ENCODE results near the gene TGM6. TPM values are rescaled to one million over a fixed set of nuclear protein-coding genes. Genes with fewer than 3 reads are reported as not detected.

TGM6 gene
- total RNA-seq, 1 experiment from 2014 or later: not detected

DNA sequence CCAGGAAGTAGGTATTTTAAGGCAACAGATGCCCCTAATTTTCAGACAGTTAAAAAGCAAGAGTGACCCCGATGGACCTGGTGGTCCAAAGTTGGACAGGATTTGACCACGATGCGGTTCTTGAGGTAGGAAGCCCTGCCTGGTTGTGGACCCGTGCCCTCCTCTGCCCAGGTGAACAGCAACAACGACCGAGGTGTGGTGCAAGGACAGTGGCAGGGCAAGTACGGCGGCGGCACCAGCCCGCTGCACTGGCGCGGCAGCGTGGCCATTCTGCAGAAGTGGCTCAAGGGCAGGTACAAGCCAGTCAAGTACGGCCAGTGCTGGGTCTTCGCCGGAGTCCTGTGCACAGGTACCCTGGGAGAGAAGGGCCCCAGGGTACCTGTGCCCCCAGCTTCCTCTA, 18.7 kb downstream of the TGM6 start:
- no peaks in the 10 kb centered on the region for H4K20me1 ChIP-seq (ENCODE audit: low read length)
- no peak overlapping the region for H3K4me3 ChIP-seq (ENCODE audit: low read length)
- no peaks in the 10 kb centered on the region for H3K36me3 ChIP-seq (ENCODE audit: low read depth, low read length)
- H3K4me1 ChIP-seq (ENCODE audit: insufficient read depth, low read length): no peaks in the 10 kb centered on the region
- intact Hi-C loops (cut with micrococcal nuclease): no loop called here
- H3K9ac ChIP-seq (ENCODE audit: low read length): no peak overlapping the region
- H3K4me2 ChIP-seq (ENCODE audit: low read length): no peak overlapping the region
- no peak for DNase-seq
- H3K9me3 ChIP-seq (ENCODE audit: low read length): no peaks in the 10 kb centered on the region
- no peak overlapping the region for H2AFZ ChIP-seq (ENCODE audit: low read length)
- no peak for ATAC-seq
- H3K9me2 ChIP-seq (replicated peaks; ENCODE audit: low read length): no peaks in the 10 kb centered on the region
- ChIA-PET POLR2A (ENCODE audit: unreplicated experiment) (no interaction called here), CTCF (no interaction called here)
- no peak overlapping the region for H3K27ac ChIP-seq (ENCODE audit: low read length)
- peaks cover 28% of the 10 kb centered on the region for H3K27me3 ChIP-seq (ENCODE audit: low read length)
- H3K79me2 ChIP-seq (ENCODE audit: low read length): no peaks in the 10 kb centered on the region
- TF ChIP-seq EZH2phosphoT487 (IDR thresholded peaks at IDR 0.05; ENCODE audit: borderline replicate concordance, low read length): no peak
- TF ChIP-seq EZH2 (IDR thresholded peaks at IDR 0.05; ENCODE audit: low read length, unreplicated experiment): no peak
- no peaks in the 10 kb centered on the region for H3F3A ChIP-seq (ENCODE audit: low read length, unreplicated experiment)
- BruUV-seq (replicated peaks): no TSS peak

DNA sequence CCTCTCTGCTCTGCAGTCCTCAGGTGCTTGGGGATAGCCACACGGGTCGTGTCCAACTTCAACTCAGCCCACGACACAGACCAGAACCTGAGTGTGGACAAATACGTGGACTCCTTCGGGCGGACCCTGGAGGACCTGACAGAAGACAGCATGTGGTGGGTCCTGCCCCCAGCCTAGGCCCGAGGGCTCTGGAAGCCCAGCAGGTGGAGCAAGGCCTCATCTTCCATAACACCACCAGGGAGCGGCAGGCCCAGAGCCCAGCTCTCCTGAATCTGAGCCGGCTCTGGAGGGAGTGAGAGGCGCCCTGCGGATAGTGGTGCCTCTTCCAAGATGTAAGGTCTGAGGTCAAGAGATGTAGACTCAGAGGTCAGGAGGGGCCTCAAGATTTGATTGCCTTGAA, 19.6 kb downstream of the TGM6 start:
- no peak overlapping the region for H3K9ac ChIP-seq (ENCODE audit: low read length)
- CTCF ChIA-PET: no interaction called here
- no peak overlapping the region for H2AFZ ChIP-seq (ENCODE audit: low read length)
- no peak for DNase-seq
- H3K9me3 ChIP-seq (ENCODE audit: low read length): no peaks in the 10 kb centered on the region; the same call in 1 of the 2 replicates
- peaks cover 19% of the 10 kb centered on the region for H3K27me3 ChIP-seq (ENCODE audit: low read length)
- TF ChIP-seq EZH2 (IDR thresholded peaks at IDR 0.05; ENCODE audit: low read length, unreplicated experiment): no peak
- TF ChIP-seq, protein P1, sequence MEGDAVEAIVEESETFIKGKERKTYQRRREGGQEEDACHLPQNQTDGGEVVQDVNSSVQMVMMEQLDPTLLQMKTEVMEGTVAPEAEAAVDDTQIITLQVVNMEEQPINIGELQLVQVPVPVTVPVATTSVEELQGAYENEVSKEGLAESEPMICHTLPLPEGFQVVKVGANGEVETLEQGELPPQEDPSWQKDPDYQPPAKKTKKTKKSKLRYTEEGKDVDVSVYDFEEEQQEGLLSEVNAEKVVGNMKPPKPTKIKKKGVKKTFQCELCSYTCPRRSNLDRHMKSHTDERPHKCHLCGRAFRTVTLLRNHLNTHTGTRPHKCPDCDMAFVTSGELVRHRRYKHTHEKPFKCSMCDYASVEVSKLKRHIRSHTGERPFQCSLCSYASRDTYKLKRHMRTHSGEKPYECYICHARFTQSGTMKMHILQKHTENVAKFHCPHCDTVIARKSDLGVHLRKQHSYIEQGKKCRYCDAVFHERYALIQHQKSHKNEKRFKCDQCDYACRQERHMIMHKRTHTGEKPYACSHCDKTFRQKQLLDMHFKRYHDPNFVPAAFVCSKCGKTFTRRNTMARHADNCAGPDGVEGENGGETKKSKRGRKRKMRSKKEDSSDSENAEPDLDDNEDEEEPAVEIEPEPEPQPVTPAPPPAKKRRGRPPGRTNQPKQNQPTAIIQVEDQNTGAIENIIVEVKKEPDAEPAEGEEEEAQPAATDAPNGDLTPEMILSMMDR (conservative IDR thresholded peaks at IDR 0.05; ENCODE audit: low read depth, low read length): no peak
- no peak for TF ChIP-seq EZH2phosphoT487 (IDR thresholded peaks at IDR 0.05; ENCODE audit: borderline replicate concordance, low read length)
- H3K4me2 ChIP-seq (ENCODE audit: low read length): no peak overlapping the region
- H4K20me1 ChIP-seq (ENCODE audit: low read length): no peaks in the 10 kb centered on the region
- POLR2A ChIA-PET (ENCODE audit: unreplicated experiment): no interaction called here
- no peak overlapping the region for H3K4me3 ChIP-seq (ENCODE audit: low read length)
- no peaks in the 10 kb centered on the region for H3F3A ChIP-seq (ENCODE audit: low read length, unreplicated experiment)
- no peaks in the 10 kb centered on the region for H3K79me2 ChIP-seq (ENCODE audit: low read length)
- no peaks in the 10 kb centered on the region for H3K36me3 ChIP-seq (ENCODE audit: low read depth, low read length)
- BruUV-seq (replicated peaks): no TSS peak
- no peak overlapping the region for H3K27ac ChIP-seq (ENCODE audit: low read length)
- no peaks in the 10 kb centered on the region for H3K9me2 ChIP-seq (replicated peaks; ENCODE audit: low read length)
- no peak for ATAC-seq
- intact Hi-C loops (cut with micrococcal nuclease): loop anchor here (5.0 kb wide), 1 partner anchor 193 kb away; no protein-coding TSS in a partner anchor
- no peaks in the 10 kb centered on the region for H3K4me1 ChIP-seq (ENCODE audit: insufficient read depth, low read length)

DNA sequence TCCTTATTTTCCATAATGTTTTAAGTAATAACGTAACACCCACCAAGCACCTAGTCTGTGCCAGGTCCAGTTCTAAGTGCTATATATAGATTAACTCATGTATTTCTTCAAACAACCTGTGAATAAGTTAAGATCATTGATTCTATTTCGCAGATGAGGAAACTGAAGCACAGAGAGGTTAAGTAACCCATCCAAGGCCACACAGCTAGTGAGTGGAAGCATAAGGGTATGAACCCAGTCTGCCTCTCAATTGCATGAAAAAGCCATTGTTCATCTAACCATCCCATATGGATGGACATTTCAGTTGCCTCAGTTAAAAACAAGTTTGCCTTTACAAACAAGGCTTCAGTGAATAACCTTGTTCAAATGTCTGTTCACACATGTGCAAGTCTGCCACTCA, 20.8 kb downstream of the TGM6 start:
- Histone ChIP-seq H4K20me1 (ENCODE audit: low read length) (no peaks in the 10 kb centered on the region), H3K9me3 (ENCODE audit: low read length) (no peaks in the 10 kb centered on the region; the same call in 1 of the 2 replicates), H3K9ac (ENCODE audit: low read length) (no peak overlapping the region), H3K27ac (ENCODE audit: low read length) (no peak overlapping the region), H3K27me3 (ENCODE audit: low read length) (peaks cover 13% of the 10 kb centered on the region; the same call in 1 of the 2 replicates), H3F3A (ENCODE audit: low read length, unreplicated experiment) (no peaks in the 10 kb centered on the region), H2AFZ (ENCODE audit: low read length) (no peak overlapping the region), H3K4me1 (ENCODE audit: insufficient read depth, low read length) (no peaks in the 10 kb centered on the region), H3K4me3 (ENCODE audit: low read length) (no peak overlapping the region), H3K79me2 (ENCODE audit: low read length) (no peaks in the 10 kb centered on the region), H3K4me2 (ENCODE audit: low read length) (no peak overlapping the region), H3K9me2 (replicated peaks; ENCODE audit: low read length) (no peaks in the 10 kb centered on the region), H3K36me3 (ENCODE audit: low read depth, low read length) (no peaks in the 10 kb centered on the region)
- CTCF ChIA-PET: no interaction called here
- intact Hi-C loops (cut with micrococcal nuclease): loop anchor here (5.0 kb wide), 1 partner anchor 194 kb away; no protein-coding TSS in a partner anchor
- DNase-seq (no peak), ATAC-seq (no peak)
- BruUV-seq (replicated peaks): no TSS peak
- POLR2A ChIA-PET (ENCODE audit: unreplicated experiment): no interaction called here
- TF ChIP-seq EZH2phosphoT487 (IDR thresholded peaks at IDR 0.05; ENCODE audit: borderline replicate concordance, low read length) (no peak), EZH2 (IDR thresholded peaks at IDR 0.05; ENCODE audit: low read length, unreplicated experiment) (no peak)
- TF ChIP-seq, protein P1 (conservative IDR thresholded peaks at IDR 0.05; ENCODE audit: low read depth, low read length): no peak
